GM23248 (cell line): ENCODE measurements around the gene EP400. TPM values are rescaled to one million over a fixed set of nuclear protein-coding genes. Genes with fewer than 3 reads are reported as not detected.
"Not testable (repeated sequence)": the region's sequence is repeated elsewhere in the genome, so short reads cannot be mapped to it uniquely, and the experiment has no call there.

Experiments
- DNase-seq: peaks from one replicate; pipeline ENCODE4 v3.0.0-alpha.2; 2015
- H2AFZ ChIP-seq: fragments of 200-600 bp; sonication (generic); 2 replicates; pipeline ENCODE4 v1.6.1; 2016; ENCODE audit warnings: antibody characterized with exemption
- H3F3A ChIP-seq: fragments of 200-600 bp; sonication (generic); 2 replicates; pipeline ENCODE4 v1.6.1; 2016; ENCODE audit warnings: mild to moderate bottlenecking, antibody characterized with exemption, mixed run types; ENCODE audit not compliant: insufficient read depth
- H3K27ac ChIP-seq: fragments of 200-600 bp; sonication (generic); 2 replicates; pipeline ENCODE4 v1.5.1; 2016; ENCODE audit warnings: mild to moderate bottlenecking
- H3K27me3 ChIP-seq: fragments of 200-600 bp; sonication (generic); replicated peaks from 2 replicates; pipeline ENCODE4 v1.6.1; 2016; ENCODE audit warnings: mild to moderate bottlenecking; ENCODE audit not compliant: insufficient read depth
- H3K36me3 ChIP-seq: fragments of 200-600 bp; sonication (generic); 2 replicates; pipeline ENCODE4 v1.6.1; 2016; ENCODE audit warnings: low read depth, mild to moderate bottlenecking
- H3K4me1 ChIP-seq: fragments of 200-600 bp; sonication (generic); 2 replicates; pipeline ENCODE4 v1.6.1; 2016; ENCODE audit warnings: mild to moderate bottlenecking; ENCODE audit not compliant: insufficient read depth
- H3K4me2 ChIP-seq: fragments of 200-600 bp; sonication (generic); one replicate; pipeline ENCODE4 v1.6.1; 2016; ENCODE audit warnings: mild to moderate bottlenecking; ENCODE audit not compliant: unreplicated experiment
- H3K4me3 ChIP-seq: fragments of 200-600 bp; sonication (generic); 2 replicates; pipeline ENCODE4 v1.5.1; 2016; ENCODE audit warnings: mild to moderate bottlenecking
- H3K79me2 ChIP-seq: fragments of 200-600 bp; sonication (generic); 2 replicates; pipeline ENCODE4 v1.6.1; 2016; ENCODE audit warnings: mild to moderate bottlenecking; ENCODE audit not compliant: insufficient read depth
- H3K9ac ChIP-seq: fragments of 200-600 bp; sonication (generic); 2 replicates; pipeline ENCODE4 v1.6.1; 2016; ENCODE audit warnings: mild to moderate bottlenecking
- H3K9me2 ChIP-seq: fragments of 200-600 bp; sonication (generic); 2 replicates; pipeline ENCODE4 v1.6.1; 2016; ENCODE audit warnings: mixed run types, mild to moderate bottlenecking, moderate library complexity; ENCODE audit not compliant: insufficient read depth
- H3K9me3 ChIP-seq: fragments of 200-600 bp; sonication (generic); one replicate; pipeline ENCODE4 v1.6.1; 2017; ENCODE audit warnings: low read depth
- H4K20me1 ChIP-seq: fragments of 200-600 bp; sonication (generic); 2 replicates; pipeline ENCODE4 v1.6.0; 2016; ENCODE audit not compliant: insufficient read depth
- EZH2 ChIP-seq: fragments of 200-600 bp; sonication (generic); IDR thresholded peaks from 2 replicates; pipeline ENCODE4 v1.6.1; 2018; ENCODE audit warnings: antibody characterized with exemption, mild to moderate bottlenecking; ENCODE audit not compliant: insufficient read depth, poor library complexity, severe bottlenecking
- EZH2phosphoT487 ChIP-seq: fragments of 200-600 bp; sonication (generic); IDR thresholded peaks from 2 replicates; pipeline ENCODE4 v1.6.1; 2018; ENCODE audit warnings: antibody characterized with exemption, moderate library complexity, mild to moderate bottlenecking, low read depth; ENCODE audit not compliant: insufficient read depth
- WGBS, 2 experiments: methylation state at CpG; one replicate each; pipeline ENCODE4 v1.1.6; 2015 to 2017; ENCODE audit warnings: low lambda C conversion rate in 2 of 2, low coverage in 1 of 2; ENCODE audit errors: missing lambda C conversion rate in 2 of 2; 5-methylcytosine and 5-hydroxymethylcytosine counted together
- in situ Hi-C: fragments of 300-500 bp; cut with MboI; formaldehyde crosslinking; loops from 2 replicates; pipeline ENCODE4 v1.15.0; 2020
- polyA plus RNA-seq: library from polyadenylated mRNA; unstranded; fragments of >200 nt; fragmentation: Nextera tagmentation; extraction: Ambion mirVana; gene quantifications from 2 replicates; pipeline ENCODE4 v1.2.1, GENCODE V29; 2016
- total RNA-seq: library from RNA; depleted of rRNA; stranded (reverse); fragments of >200 nt; shearing (Covaris generic); gene quantifications from 2 replicates; pipeline ENCODE4 v1.2.3, GENCODE V29; 2014

Gene EP400
- total and polyA plus RNA-seq, 2 experiments from 2014 or later: 8.6 to 9.4 TPM

DNA sequence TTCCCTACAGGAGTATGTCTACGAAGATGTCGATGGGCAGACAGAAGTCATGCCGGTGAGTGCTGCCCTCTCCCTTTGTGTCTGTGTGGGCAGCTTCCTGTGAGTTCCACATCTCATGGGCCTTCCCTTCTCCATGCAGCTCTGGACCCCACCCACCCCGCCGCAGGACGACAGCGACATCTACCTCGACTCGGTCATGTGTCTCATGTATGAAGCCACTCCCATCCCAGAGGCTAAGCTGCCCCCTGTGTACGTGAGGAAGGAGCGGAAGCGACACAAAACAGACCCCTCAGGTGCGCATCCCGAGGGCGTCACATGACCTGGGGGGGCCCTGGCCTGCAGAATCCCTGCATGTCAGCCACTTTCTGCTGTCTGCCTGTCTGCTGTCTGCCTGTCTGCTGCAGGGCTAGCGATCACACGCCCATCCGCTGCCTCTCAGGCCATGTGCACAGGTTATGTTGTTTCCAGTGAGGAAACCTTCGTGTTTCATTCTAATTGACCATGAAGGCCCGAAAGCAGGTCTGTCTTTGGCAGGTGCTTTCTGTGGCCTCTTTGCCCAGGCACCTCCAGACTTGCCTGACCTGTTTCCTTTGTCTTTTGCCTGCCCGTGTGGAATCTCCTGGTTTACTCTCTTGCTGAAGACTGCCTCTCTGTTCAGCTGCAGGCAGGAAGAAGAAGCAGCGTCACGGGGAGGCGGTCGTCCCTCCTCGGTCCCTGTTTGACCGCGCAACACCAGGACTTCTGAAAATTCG lies 95.1 kb downstream of the EP400 start:
- Histone ChIP-seq H3K4me2 (no peak overlapping the region), H3K9ac (no peak overlapping the region), H2AFZ (no peak overlapping the region), H3K79me2 (peaks cover 26% of the 10 kb centered on the region), H3K4me1 (peaks cover 10% of the 10 kb centered on the region), H3K27ac (no peak overlapping the region), H3K9me2 (no peaks in the 10 kb centered on the region), H4K20me1 (no peaks in the 10 kb centered on the region), H3K4me3 (no peak overlapping the region), H3K36me3 (peaks cover 14% of the 10 kb centered on the region; the same call in 1 of the 2 replicates), H3K9me3 (no peaks in the 10 kb centered on the region), H3F3A (peaks cover 9% of the 10 kb centered on the region), H3K27me3 (no peaks in the 10 kb centered on the region)
- in situ Hi-C loops: no loop called here
- WGBS, 2 experiments: 97% methylated on average over 29 of the region's 29 CpGs
- no peak for TF ChIP-seq EZH2phosphoT487
- no peak for TF ChIP-seq EZH2
- no peak for DNase-seq

DNA sequence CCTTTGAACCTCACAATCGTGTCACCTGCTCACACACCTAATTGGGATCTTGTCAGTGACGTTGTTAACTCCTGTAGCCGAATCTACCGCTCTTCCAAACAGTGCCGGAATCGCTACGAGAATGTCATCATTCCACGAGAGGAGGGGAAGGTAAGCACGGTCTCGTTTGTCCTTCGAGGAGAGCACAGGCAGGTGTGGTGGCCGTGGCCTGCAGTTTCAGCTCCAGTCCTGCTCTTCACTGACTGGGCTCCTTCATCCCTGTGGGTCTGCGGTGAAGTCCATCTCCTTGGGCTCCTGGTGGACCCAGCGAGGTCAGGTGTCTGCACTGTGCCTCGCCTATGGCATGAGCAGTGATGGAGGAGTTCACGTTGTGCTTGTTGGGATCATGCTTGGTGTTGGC lies 96.0 kb downstream of the EP400 start:
- Histone ChIP-seq H3K9ac (no peak overlapping the region), H2AFZ (no peak overlapping the region), H3K79me2 (peaks cover 28% of the 10 kb centered on the region), H3K4me3 (no peak overlapping the region), H3K4me1 (peaks cover 10% of the 10 kb centered on the region), H3K27ac (peak overlapping the region; percentile 62), H3K36me3 (peaks cover 14% of the 10 kb centered on the region; the same call in 1 of the 2 replicates), H3K27me3 (no peaks in the 10 kb centered on the region), H3K4me2 (no peak overlapping the region), H3F3A (peaks cover 9% of the 10 kb centered on the region), H3K9me3 (no peaks in the 10 kb centered on the region), H3K9me2 (no peaks in the 10 kb centered on the region), H4K20me1 (no peaks in the 10 kb centered on the region)
- WGBS, 2 experiments: 96 to 97% methylated on average over 16 of the region's 16 CpGs
- in situ Hi-C loops: no loop called here
- DNase-seq: no peak
- TF ChIP-seq EZH2 (no peak), EZH2phosphoT487 (no peak)

DNA sequence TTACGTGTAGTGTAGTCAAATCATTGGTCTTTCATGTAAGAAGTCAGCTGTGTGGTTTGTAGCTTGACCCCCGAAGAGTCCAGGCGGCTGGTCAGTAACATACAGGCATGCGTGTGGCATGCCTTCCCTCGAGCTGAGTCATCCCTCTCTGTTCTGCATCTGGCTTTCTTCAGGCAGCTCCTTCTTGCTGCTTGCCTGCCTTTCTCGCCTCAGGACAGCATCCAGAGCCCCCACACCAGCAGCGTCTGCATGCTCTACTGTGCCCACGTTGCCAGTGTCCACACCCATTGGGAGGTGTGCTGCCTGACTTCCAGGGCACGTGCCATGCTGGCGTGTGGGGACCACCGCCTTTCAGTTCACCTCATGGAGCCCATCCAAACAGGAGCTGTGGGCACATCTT lies 96.8 kb downstream of the EP400 start:
- DNase-seq: peak; percentile 94
- H3K27me3 ChIP-seq: no peaks in the 10 kb centered on the region
- no peak overlapping the region for H3K4me3 ChIP-seq
- H3K79me2 ChIP-seq: peaks cover 27% of the 10 kb centered on the region
- TF ChIP-seq EZH2phosphoT487: no peak
- TF ChIP-seq EZH2: no peak
- H3K9ac ChIP-seq: peak overlapping the region; percentile 43; the same call in 1 of the 2 replicates
- peaks cover 10% of the 10 kb centered on the region for H3K4me1 ChIP-seq
- in situ Hi-C loops: no loop called here
- no peaks in the 10 kb centered on the region for H3K9me2 ChIP-seq
- peak overlapping the region; percentile 52 for H3K4me2 ChIP-seq
- peaks cover 14% of the 10 kb centered on the region; the same call in 1 of the 2 replicates for H3K36me3 ChIP-seq
- H3K9me3 ChIP-seq: no peaks in the 10 kb centered on the region
- no peaks in the 10 kb centered on the region for H4K20me1 ChIP-seq
- no peak overlapping the region for H2AFZ ChIP-seq
- 21 to 22% methylated on average over 11 of the region's 11 CpGs for WGBS, 2 experiments
- peaks cover 9% of the 10 kb centered on the region for H3F3A ChIP-seq
- peak overlapping the region; percentile 62 for H3K27ac ChIP-seq

GRCh38 chr12:132047630-132048029 lies 97.9 kb downstream of the EP400 start:
- in situ Hi-C loops, DNase-seq, H3K4me3 ChIP-seq, H3K27ac ChIP-seq, H3K27me3 ChIP-seq, H4K20me1 ChIP-seq, H3K9me3 ChIP-seq, H3K4me2 ChIP-seq, H3F3A ChIP-seq, H3K9me2 ChIP-seq, H2AFZ ChIP-seq, H3K9ac ChIP-seq: not testable (repeated sequence)
- Histone ChIP-seq H3K36me3 (peaks cover 14% of the 10 kb centered on the region; the same call in 1 of the 2 replicates), H3K4me1 (peaks cover 10% of the 10 kb centered on the region), H3K79me2 (peaks cover 27% of the 10 kb centered on the region)
- WGBS, 2 experiments: 97 to 98% methylated on average over 10 to 11 of the region's 11 CpGs
